H9 (cell line): Measurements from ENCODE around the gene PPP2CA. TPM values are rescaled to one million over a fixed set of nuclear protein-coding genes. Genes with fewer than 3 reads are reported as not detected.

Source experiments
- DNase-seq: peaks from one replicate; pipeline ENCODE4 v3.0.0-alpha.2; 2017
- H2AFZ ChIP-seq: one replicate; pipeline ENCODE4 v1.6.1; 2013; ENCODE audit warnings: mild to moderate bottlenecking, low read length, control low read depth, moderate library complexity
- H2AK5ac ChIP-seq: 2 replicates; pipeline ENCODE4 v1.6.1; 2013; ENCODE audit warnings: low read length, control low read depth, mixed read lengths; ENCODE audit not compliant: insufficient read length
- H2BK120ac ChIP-seq: one replicate; pipeline ENCODE4 v1.6.1; 2013; ENCODE audit warnings: low read depth, mild to moderate bottlenecking, low read length, control low read depth, inconsistent platforms; ENCODE audit not compliant: poor library complexity, severe bottlenecking
- H2BK12ac ChIP-seq: 2 replicates; pipeline ENCODE4 v1.6.1; 2013; ENCODE audit warnings: low read length, control low read depth, mixed read lengths, low read depth; ENCODE audit not compliant: insufficient read length
- H2BK15ac ChIP-seq: 2 replicates; pipeline ENCODE4 v1.6.1; 2013; ENCODE audit warnings: low read depth, low read length, control low read depth
- H2BK20ac ChIP-seq: one replicate; pipeline ENCODE4 v1.6.1; 2013; ENCODE audit warnings: low read depth, mild to moderate bottlenecking, low read length, control low read depth, inconsistent platforms; ENCODE audit not compliant: poor library complexity, severe bottlenecking
- H2BK5ac ChIP-seq: 2 replicates; pipeline ENCODE4 v1.6.1; 2013; ENCODE audit warnings: low read length, control low read depth, mixed read lengths; ENCODE audit not compliant: insufficient read length
- H3K14ac ChIP-seq: 2 replicates; pipeline ENCODE4 v1.6.1; 2013; ENCODE audit warnings: low read length, control low read depth; ENCODE audit not compliant: insufficient read depth
- H3K18ac ChIP-seq: 2 replicates; pipeline ENCODE4 v1.6.1; 2013; ENCODE audit warnings: low read depth, mild to moderate bottlenecking, mixed read lengths, low read length, control low read depth; ENCODE audit not compliant: insufficient read length
- H3K23ac ChIP-seq: 2 replicates; pipeline ENCODE4 v1.6.1; 2013; ENCODE audit warnings: low read length, control low read depth, mixed read lengths, low read depth; ENCODE audit not compliant: insufficient read length
- H3K23me2 ChIP-seq: 2 replicates; pipeline ENCODE4 v1.6.1; 2013; ENCODE audit warnings: low read depth, mild to moderate bottlenecking, mixed read lengths, low read length, control low read depth; ENCODE audit not compliant: insufficient read length, poor library complexity, severe bottlenecking
- H3K27ac ChIP-seq: 2 replicates; pipeline ENCODE4 v1.5.1; 2013; ENCODE audit warnings: low read length, control low read depth, mixed read lengths, low read depth; ENCODE audit not compliant: insufficient read length
- H3K27me3 ChIP-seq: 2 replicates; pipeline ENCODE4 v1.6.1; 2013; ENCODE audit warnings: low read length, control low read depth, inconsistent platforms; ENCODE audit not compliant: insufficient read depth
- H3K4ac ChIP-seq: 2 replicates; pipeline ENCODE4 v1.6.1; 2013; ENCODE audit warnings: low read depth, mild to moderate bottlenecking, control low read depth, inconsistent platforms, low read length, moderate library complexity
- H3K4me1 ChIP-seq: 2 replicates; pipeline ENCODE4 v1.6.1; 2013; ENCODE audit warnings: low read length, control low read depth, inconsistent platforms; ENCODE audit not compliant: insufficient read depth
- H3K4me2 ChIP-seq: 2 replicates; pipeline ENCODE4 v1.6.1; 2013; ENCODE audit warnings: low read length, control low read depth, mixed read lengths; ENCODE audit not compliant: insufficient read length, insufficient read depth
- H3K56ac ChIP-seq: 2 replicates; pipeline ENCODE4 v1.6.1; 2013; ENCODE audit warnings: low read depth, mild to moderate bottlenecking, mixed read lengths, low read length, control low read depth; ENCODE audit not compliant: insufficient read length
- H3K79me1 ChIP-seq: 2 replicates; pipeline ENCODE4 v1.6.1; 2013; ENCODE audit warnings: low read depth, mild to moderate bottlenecking, moderate library complexity, low read length, control low read depth, inconsistent platforms; ENCODE audit not compliant: insufficient read depth, poor library complexity, severe bottlenecking
- H3K79me2 ChIP-seq: 2 replicates; pipeline ENCODE4 v1.6.1; 2013; ENCODE audit warnings: low read length, control low read depth, inconsistent platforms; ENCODE audit not compliant: insufficient read depth
- H3K9ac ChIP-seq: 2 replicates; pipeline ENCODE4 v1.6.1; 2013; ENCODE audit warnings: low read length, control low read depth, mixed read lengths; ENCODE audit not compliant: insufficient read length; ENCODE audit errors: extremely low read depth
- H3K9me3 ChIP-seq: one replicate; pipeline ENCODE4 v1.6.1; 2013; ENCODE audit warnings: low read depth, low read length, inconsistent platforms; ENCODE audit not compliant: control insufficient read depth
- H3T11ph ChIP-seq: one replicate; pipeline ENCODE4 v1.6.1; 2013; ENCODE audit warnings: mild to moderate bottlenecking, low read length, control low read depth, inconsistent platforms
- H4K20me1 ChIP-seq: one replicate; pipeline ENCODE4 v1.6.1; 2013; ENCODE audit not compliant: control insufficient read depth, insufficient read length, insufficient read depth
- H4K5ac ChIP-seq: 2 replicates; pipeline ENCODE4 v1.6.1; 2013; ENCODE audit warnings: low read depth, mild to moderate bottlenecking, mixed read lengths, low read length, control low read depth; ENCODE audit not compliant: insufficient read length
- H4K8ac ChIP-seq: replicated peaks from 2 replicates; pipeline ENCODE4 v1.6.1; 2013; ENCODE audit warnings: low read length, control low read depth, mixed read lengths, low read depth; ENCODE audit not compliant: insufficient read length
- H4K91ac ChIP-seq: 2 replicates; pipeline ENCODE4 v1.6.1; 2013; ENCODE audit warnings: low read depth, mild to moderate bottlenecking, moderate library complexity, mixed read lengths, low read length, control low read depth; ENCODE audit not compliant: insufficient read length
- H3K27ac Mint-ChIP-seq, 3 experiments: 2 replicates in 2 of 3; 3 replicates in 1 of 3; pipeline ENCODE4 v1.8.0; 2020 to 2021; ENCODE audit warnings: mixed read lengths in 3 of 3, mild to moderate bottlenecking in 1 of 3, moderate library complexity in 1 of 3
- H3K27me3 Mint-ChIP-seq: 2 replicates; pipeline ENCODE4 v1.8.0; 2021; ENCODE audit warnings: low read depth, mild to moderate bottlenecking, moderate library complexity, mixed read lengths
- H3K36me3 Mint-ChIP-seq, 3 experiments: 2 replicates in 2 of 3; 3 replicates in 1 of 3; pipeline ENCODE4 v1.8.0; 2020 to 2021; ENCODE audit warnings: low read depth in 3 of 3, mixed read lengths in 3 of 3; ENCODE audit not compliant: insufficient read depth in 1 of 3
- H3K4me1 Mint-ChIP-seq, 2 experiments: 2 replicates each; pipeline ENCODE4 v1.8.0; 2020; ENCODE audit warnings: mixed read lengths in 2 of 2
- H3K4me3 Mint-ChIP-seq, 2 experiments: 2 replicates in 1 of 2; 3 replicates in 1 of 2; pipeline ENCODE4 v1.8.0; 2020 to 2021; ENCODE audit warnings: mild to moderate bottlenecking in 2 of 2, mixed read lengths in 2 of 2, moderate library complexity in 1 of 2
- H3K9me3 Mint-ChIP-seq, 2 experiments: 2 replicates in 1 of 2; 3 replicates in 1 of 2; pipeline ENCODE4 v1.8.0; 2020; ENCODE audit warnings: mild to moderate bottlenecking in 2 of 2, mixed read lengths in 2 of 2, moderate library complexity in 1 of 2
- WGBS: extraction: QIAGEN DNeasy Blood & Tissue Kit; methylation state at CpG from one replicate; pipeline ENCODE4 v1.1.7; 2013; ENCODE audit warnings: missing lambda C conversion rate, low lambda C conversion rate, mixed read lengths; ENCODE audit not compliant: insufficient read length; ENCODE audit errors: extremely low coverage; 5-methylcytosine and 5-hydroxymethylcytosine counted together
- total RNA-seq: library from RNA; stranded (reverse); gene quantifications from 2 replicates; pipeline ENCODE4 v1.2.1, GENCODE V29; 2021
- TF ChIP-seq, protein P1 (sequence below): fragments of 200-600 bp; sonication (generic); conservative IDR thresholded peaks from 3 replicates; pipeline ENCODE4 v1.8.0; 2021; ENCODE audit warnings: antibody characterized with exemption, mild to moderate bottlenecking

Gene PPP2CA
- total RNA-seq, 1 experiment from 2014 or later, result 244 TPM

DNA sequence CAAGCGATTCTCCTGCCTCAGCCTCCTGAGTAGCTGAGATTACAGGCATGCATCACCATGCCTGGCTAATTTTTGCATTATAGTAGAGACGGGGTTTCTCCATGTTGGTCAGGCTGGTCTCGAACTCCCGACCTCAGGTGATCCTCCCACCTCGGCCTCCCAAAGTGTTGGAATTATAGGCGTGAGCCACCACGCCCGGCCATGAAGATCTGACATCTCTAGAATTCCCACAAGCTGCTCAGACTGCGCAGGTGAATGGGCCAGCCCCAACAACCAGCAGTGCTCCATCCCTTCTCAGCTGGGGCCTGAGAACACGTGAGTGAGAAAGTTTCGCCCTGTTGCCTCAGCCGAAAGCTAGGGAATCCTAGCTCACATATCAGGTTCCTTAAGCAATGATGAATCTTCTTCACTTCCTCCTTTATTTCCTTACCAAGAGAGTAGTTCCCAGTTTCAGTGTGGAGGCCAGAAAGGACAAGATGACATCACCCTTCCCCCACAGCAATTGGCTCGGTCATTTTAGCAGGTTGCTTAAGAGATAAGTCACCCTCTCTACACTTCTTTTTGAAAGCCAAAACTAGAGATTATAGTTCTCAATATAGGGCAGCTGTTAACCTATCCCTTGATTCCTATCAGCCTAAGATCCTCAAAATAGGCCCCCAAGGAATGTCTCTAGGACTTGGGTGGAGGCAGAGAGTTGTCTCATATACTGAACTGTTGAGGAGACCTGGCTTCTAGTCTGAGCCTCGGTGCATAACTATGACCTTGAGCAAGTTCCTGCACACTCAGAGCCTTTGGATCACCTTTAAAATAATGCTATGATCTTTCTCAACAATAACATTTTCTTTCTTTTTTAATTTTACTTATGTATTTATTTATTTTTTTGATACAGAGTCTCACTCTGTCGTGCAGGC lies 23.9 kb upstream of the PPP2CA start:
- Histone ChIP-seq H3K23me2 (no peaks in the 10 kb centered on the region), H3K14ac (no peak overlapping the region), H3K27ac (no peak overlapping the region), H3K9ac (no peak overlapping the region), H2AK5ac (no peak overlapping the region), H3K79me2 (no peaks in the 10 kb centered on the region), H2BK20ac (no peak overlapping the region), H3K18ac (no peak overlapping the region), H3K9me3 (no peaks in the 10 kb centered on the region), H4K20me1 (no peaks in the 10 kb centered on the region), H3K79me1 (no peaks in the 10 kb centered on the region), H3T11ph (no peak overlapping the region), H2BK15ac (no peak overlapping the region), H3K4ac (no peak overlapping the region), H3K4me2 (no peak overlapping the region), H2BK12ac (no peak overlapping the region), H3K4me1 (peaks cover 8% of the 10 kb centered on the region; the same call in 1 of the 2 replicates), H4K8ac (no peak overlapping the region), H2AFZ (no peak overlapping the region), H4K5ac (no peak overlapping the region), H4K91ac (no peak overlapping the region), H3K23ac (no peak overlapping the region), H3K27me3 (no peaks in the 10 kb centered on the region), H3K56ac (no peak overlapping the region), H2BK120ac (no peak overlapping the region), H2BK5ac (no peak overlapping the region)
- no CpG with 5 or more reads among the region's 15 CpGs for WGBS
- Mint-ChIP-seq H3K9me3 (no peaks in the 10 kb centered on the region; a peak in 1 of 5 replicates), H3K27ac (no peak overlapping the region; a peak in 1 of 7 replicates), H3K36me3 (no peaks in the 10 kb centered on the region), H3K27me3 (no peaks in the 10 kb centered on the region), H3K4me3 (no peak overlapping the region), H3K4me1 (peaks cover 30 to 33% of the 10 kb centered on the region in 2 experiments)
- DNase-seq, result no peak
- TF ChIP-seq, protein P1, sequence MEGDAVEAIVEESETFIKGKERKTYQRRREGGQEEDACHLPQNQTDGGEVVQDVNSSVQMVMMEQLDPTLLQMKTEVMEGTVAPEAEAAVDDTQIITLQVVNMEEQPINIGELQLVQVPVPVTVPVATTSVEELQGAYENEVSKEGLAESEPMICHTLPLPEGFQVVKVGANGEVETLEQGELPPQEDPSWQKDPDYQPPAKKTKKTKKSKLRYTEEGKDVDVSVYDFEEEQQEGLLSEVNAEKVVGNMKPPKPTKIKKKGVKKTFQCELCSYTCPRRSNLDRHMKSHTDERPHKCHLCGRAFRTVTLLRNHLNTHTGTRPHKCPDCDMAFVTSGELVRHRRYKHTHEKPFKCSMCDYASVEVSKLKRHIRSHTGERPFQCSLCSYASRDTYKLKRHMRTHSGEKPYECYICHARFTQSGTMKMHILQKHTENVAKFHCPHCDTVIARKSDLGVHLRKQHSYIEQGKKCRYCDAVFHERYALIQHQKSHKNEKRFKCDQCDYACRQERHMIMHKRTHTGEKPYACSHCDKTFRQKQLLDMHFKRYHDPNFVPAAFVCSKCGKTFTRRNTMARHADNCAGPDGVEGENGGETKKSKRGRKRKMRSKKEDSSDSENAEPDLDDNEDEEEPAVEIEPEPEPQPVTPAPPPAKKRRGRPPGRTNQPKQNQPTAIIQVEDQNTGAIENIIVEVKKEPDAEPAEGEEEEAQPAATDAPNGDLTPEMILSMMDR, result no peak
